ENCODE measurements around the gene RASAL1. TPM values are rescaled to one million over a fixed set of nuclear protein-coding genes. Genes with fewer than 3 reads are reported as not detected.

Gene RASAL1
- total and polyA plus RNA-seq, 8 donors: 3.0 to 62.0 (median 23.8) TPM

- no peaks in the 10 kb centered on the region for H3K36me3 ChIP-seq
- peaks cover 11 to 38% (median 20%) of the 10 kb centered on the region in 3 donors for H3K27me3 ChIP-seq
- no peak overlapping the region for H3K27ac ChIP-seq
- intact Hi-C loops (cut with DNase I; ENCODE audit: low total_unique reads): no loop called here
- 83 to 93% (median 92%) methylated on average over 10 of the region's 10 CpGs for WGBS, 5 donors
- no peaks in the 10 kb centered on the region for H3K9me3 ChIP-seq
- DNase-seq: no peak
- peaks cover 0 to 20% (median 0%) of the 10 kb centered on the region in 4 donors for H3K4me1 ChIP-seq
- TF ChIP-seq POLR2A (IDR thresholded peaks at IDR 0.05): no peak
- H3K4me3 ChIP-seq: no peak overlapping the region
These were observed 67.3 kb downstream of the RASAL1 start for GRCh38 chr12:113067987-113068935.

DNA sequence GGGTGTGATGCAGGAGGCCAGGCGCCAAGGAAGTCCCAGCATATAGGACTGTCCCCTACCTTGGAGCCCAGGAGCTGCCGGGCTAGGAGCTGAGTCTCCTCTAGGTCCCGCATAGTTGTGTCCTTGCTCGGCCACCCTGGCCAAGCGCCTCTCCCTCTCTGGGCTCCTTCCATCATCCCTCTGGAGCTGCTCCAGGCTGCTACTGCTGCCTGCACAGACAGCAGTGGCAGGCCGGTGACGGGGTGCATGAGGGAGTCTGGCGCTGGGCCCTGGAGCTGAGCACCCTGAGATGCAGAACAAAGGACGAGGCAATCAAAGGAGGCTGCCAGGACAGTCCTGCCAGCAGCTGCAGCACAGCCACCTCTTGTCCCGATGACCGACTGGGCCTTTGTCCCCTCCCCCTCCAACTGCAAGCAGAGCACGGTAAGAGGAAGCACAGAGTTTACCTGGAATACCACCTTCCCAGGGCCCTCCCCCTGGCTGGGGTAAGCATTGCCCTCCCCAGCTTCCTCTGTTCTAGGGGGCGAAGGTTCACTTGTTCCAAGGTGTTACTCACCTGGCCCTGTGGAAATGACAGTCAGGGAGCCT lies 68.7 kb downstream of the RASAL1 start:
- 53 to 68% (median 55%) methylated on average over 3 to 13 of the region's 13 CpGs for WGBS, 5 donors
- no peaks in the 10 kb centered on the region for H3K9me3 ChIP-seq
- H3K27ac ChIP-seq: no peak overlapping the region
- intact Hi-C loops (cut with DNase I; ENCODE audit: low total_unique reads): no loop called here
- peaks cover 11 to 51% (median 22%) of the 10 kb centered on the region in 3 donors for H3K27me3 ChIP-seq
- H3K4me1 ChIP-seq: peaks cover 0 to 20% (median 0%) of the 10 kb centered on the region in 4 donors
- no peak overlapping the region for H3K4me3 ChIP-seq
- H3K36me3 ChIP-seq: no peaks in the 10 kb centered on the region
- DNase-seq: no peak
- no peak for TF ChIP-seq EP300 (IDR thresholded peaks at IDR 0.05)
- TF ChIP-seq POLR2AphosphoS5 (IDR thresholded peaks at IDR 0.05): no peak
- TF ChIP-seq CTCF (IDR thresholded peaks at IDR 0.05): no peak
- no peak for TF ChIP-seq POLR2A (IDR thresholded peaks at IDR 0.05)

- WGBS, 5 donors: 24 to 32% (median 29%) methylated on average over 24 to 31 of the region's 31 CpGs
- H3K4me1 ChIP-seq: peaks cover 0 to 17% (median 0%) of the 10 kb centered on the region in 4 donors
These were observed 70.2 kb downstream of the RASAL1 start for GRCh38 chr12:113065126-113066007.

More at GRCh38 chr12:113065126-113066007, 70.2 kb downstream of the RASAL1 start:
- DNase-seq: peak in 1 of 2 donors; percentile 60
- no peak overlapping the region for H3K27ac ChIP-seq
- peaks cover 11 to 61% (median 22%) of the 10 kb centered on the region in 3 donors for H3K27me3 ChIP-seq
- no peaks in the 10 kb centered on the region for H3K36me3 ChIP-seq
- no peak overlapping the region for H3K4me3 ChIP-seq
- intact Hi-C loops (cut with DNase I; ENCODE audit: low total_unique reads): no loop called here
- H3K9me3 ChIP-seq: no peaks in the 10 kb centered on the region
- TF ChIP-seq EP300 (IDR thresholded peaks at IDR 0.05): no peak
- TF ChIP-seq CTCF (IDR thresholded peaks at IDR 0.05): no peak
- no peak for TF ChIP-seq POLR2A (IDR thresholded peaks at IDR 0.05)
- no peak for TF ChIP-seq POLR2AphosphoS5 (IDR thresholded peaks at IDR 0.05)

Data from stomach (tissue), 9 donors.